Panc1 (cell line): Measurements from ENCODE around the gene HTR4. TPM values are rescaled to one million over a fixed set of nuclear protein-coding genes. Genes with fewer than 3 reads are reported as not detected.

Experiments
- ATAC-seq: fragments of 200-7000 bp; cut with Tn5 transposase; 2 replicates; pipeline ENCODE4 v1.9.1; 2020; ENCODE audit warnings: mild to moderate bottlenecking, moderate library complexity
- BruUV-seq: library from RNA; stranded (reverse); fragments of 400-500 nt; replicated peaks from 2 replicates; lab custom pipeline; 2021; lab: Mats Ljungman, UMichigan
- CTCF ChIA-PET: fragments of 300-600 bp; sonication (Branson Sonifier 250); formaldehyde crosslinking; loops from one replicate; lab custom pipeline; 2022; ENCODE audit warnings: antibody characterized with exemption; lab: Charles Lee
- POLR2A ChIA-PET: fragments of 300-600 bp; sonication (Branson Sonifier 250); formaldehyde crosslinking; loops from one replicate; lab custom pipeline; 2022; ENCODE audit warnings: antibody characterized with exemption; lab: Charles Lee
- DNase-seq: peaks from one replicate; pipeline ENCODE4 v3.0.0-alpha.2; 2010; ENCODE audit warnings: low read depth, low spot score
- H3K27ac ChIP-seq: 2 replicates; pipeline ENCODE4 v1.5.1; 2011; ENCODE audit warnings: mild to moderate bottlenecking, low read length, inconsistent platforms
- H3K27me3 ChIP-seq: fragments of 200-500 bp; sonication (Bioruptor generic); 2 replicates; pipeline ENCODE4 v1.6.0; 2014; ENCODE audit warnings: low read length, inconsistent platforms; ENCODE audit not compliant: control insufficient read depth, insufficient read depth
- H3K36me3 ChIP-seq: fragments of 200-500 bp; sonication (Bioruptor generic); 2 replicates; pipeline ENCODE4 v1.5.1; 2014; ENCODE audit warnings: inconsistent platforms, mild to moderate bottlenecking, low read length, moderate library complexity; ENCODE audit not compliant: control insufficient read depth, insufficient read depth
- H3K4me1 ChIP-seq: 2 replicates; pipeline ENCODE4 v1.5.1; 2011; ENCODE audit warnings: inconsistent platforms, mild to moderate bottlenecking, low read length, moderate library complexity; ENCODE audit not compliant: control insufficient read depth, insufficient read depth
- H3K4me3 ChIP-seq, 2 experiments: 2 replicates each; pipeline ENCODE4 v1.5.1; 2011 to 2012; ENCODE audit warnings: low read depth in 2 of 2, low read length in 2 of 2, mild to moderate bottlenecking in 2 of 2, inconsistent platforms in 1 of 2, moderate library complexity in 1 of 2
- H3K9me3 ChIP-seq: fragments of 200-500 bp; sonication (Bioruptor generic); 2 replicates; pipeline ENCODE4 v1.5.1; 2014; ENCODE audit warnings: low read depth, mild to moderate bottlenecking, inconsistent platforms, low read length, moderate library complexity; ENCODE audit not compliant: control insufficient read depth, insufficient read depth
- POLR2AphosphoS5 ChIP-seq: IDR thresholded peaks from 2 replicates; pipeline ENCODE4 v1.6.1; 2012; ENCODE audit warnings: mild to moderate bottlenecking, low read depth, low read length, moderate library complexity
- SIN3A ChIP-seq: IDR thresholded peaks from 2 replicates; pipeline ENCODE4 v1.6.1; 2012; ENCODE audit warnings: low read depth, mild to moderate bottlenecking, low read length, moderate library complexity, borderline replicate concordance; ENCODE audit not compliant: insufficient read depth
- TCF7L2 ChIP-seq: IDR thresholded peaks from 2 replicates; pipeline ENCODE4 v1.6.1; 2011; ENCODE audit warnings: mild to moderate bottlenecking, low read depth, low read length, inconsistent platforms
- in situ Hi-C: cut with HindIII; loops from 2 replicates; pipeline ENCODE4 v1.10.0; 2016; ENCODE audit warnings: low sequenced_read_pairs, low pct_unique_long_range_greater_than_20kb
- intact Hi-C: fragments of 100-400 bp; cut with micrococcal nuclease; formaldehyde crosslinking; loops from one replicate; pipeline ENCODE4 v1.10.0; 2022; ENCODE audit not compliant: unreplicated experiment
- total RNA-seq: library from RNA; stranded (reverse); gene quantifications from one replicate; pipeline ENCODE4 v1.2.1, GENCODE V29; 2021; ENCODE audit not compliant: unreplicated experiment
- TF ChIP-seq, protein P1 (sequence below), 2 experiments: IDR thresholded peaks; 2 replicates each; pipeline ENCODE4 v1.6.1; 2011 to 2012; ENCODE audit warnings: low read depth in 2 of 2, control low read depth in 1 of 2, low read length in 1 of 2, mild to moderate bottlenecking in 1 of 2, moderate library complexity in 1 of 2; ENCODE audit not compliant: insufficient read depth in 1 of 2
- TF ChIP-seq, protein P2 (sequence below): fragments of 450-650 bp; IDR thresholded peaks from 2 replicates; pipeline ENCODE4 v1.5.1; 2017; ENCODE audit warnings: mild to moderate bottlenecking

HTR4 gene
- total RNA-seq, 1 experiment from 2014 or later: not detected

DNA sequence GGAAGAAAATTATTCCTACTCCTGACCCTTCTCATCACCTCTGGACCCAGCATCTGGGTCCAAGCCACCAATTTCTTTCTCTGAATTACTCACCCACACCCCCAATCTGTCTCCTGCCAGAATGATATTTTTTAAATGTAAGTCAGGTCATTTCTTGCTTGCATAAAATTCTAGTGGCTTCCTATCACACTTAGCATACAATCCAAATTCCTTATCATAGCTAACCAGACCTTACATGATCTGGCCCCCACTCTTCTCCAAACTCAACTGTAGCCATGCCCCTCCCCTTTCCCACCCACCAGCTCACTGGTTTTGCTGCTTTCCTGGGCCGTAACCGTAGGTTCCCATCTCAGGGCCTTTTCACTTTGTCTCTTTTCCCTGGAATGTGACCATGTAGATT is 15.2 kb downstream of the HTR4 start:
- POLR2A ChIA-PET: no interaction called here
- no TSS peak for BruUV-seq
- H3K9me3 ChIP-seq: no peaks in the 10 kb centered on the region
- no peak overlapping the region for H3K4me3 ChIP-seq
- H3K27ac ChIP-seq: no peak overlapping the region
- in situ Hi-C loops (no loop called here), intact Hi-C loops (no loop called here)
- no peaks in the 10 kb centered on the region for H3K36me3 ChIP-seq
- ATAC-seq (no peak), DNase-seq (no peak)
- no peak for TF ChIP-seq POLR2AphosphoS5
- TF ChIP-seq, protein P1, sequence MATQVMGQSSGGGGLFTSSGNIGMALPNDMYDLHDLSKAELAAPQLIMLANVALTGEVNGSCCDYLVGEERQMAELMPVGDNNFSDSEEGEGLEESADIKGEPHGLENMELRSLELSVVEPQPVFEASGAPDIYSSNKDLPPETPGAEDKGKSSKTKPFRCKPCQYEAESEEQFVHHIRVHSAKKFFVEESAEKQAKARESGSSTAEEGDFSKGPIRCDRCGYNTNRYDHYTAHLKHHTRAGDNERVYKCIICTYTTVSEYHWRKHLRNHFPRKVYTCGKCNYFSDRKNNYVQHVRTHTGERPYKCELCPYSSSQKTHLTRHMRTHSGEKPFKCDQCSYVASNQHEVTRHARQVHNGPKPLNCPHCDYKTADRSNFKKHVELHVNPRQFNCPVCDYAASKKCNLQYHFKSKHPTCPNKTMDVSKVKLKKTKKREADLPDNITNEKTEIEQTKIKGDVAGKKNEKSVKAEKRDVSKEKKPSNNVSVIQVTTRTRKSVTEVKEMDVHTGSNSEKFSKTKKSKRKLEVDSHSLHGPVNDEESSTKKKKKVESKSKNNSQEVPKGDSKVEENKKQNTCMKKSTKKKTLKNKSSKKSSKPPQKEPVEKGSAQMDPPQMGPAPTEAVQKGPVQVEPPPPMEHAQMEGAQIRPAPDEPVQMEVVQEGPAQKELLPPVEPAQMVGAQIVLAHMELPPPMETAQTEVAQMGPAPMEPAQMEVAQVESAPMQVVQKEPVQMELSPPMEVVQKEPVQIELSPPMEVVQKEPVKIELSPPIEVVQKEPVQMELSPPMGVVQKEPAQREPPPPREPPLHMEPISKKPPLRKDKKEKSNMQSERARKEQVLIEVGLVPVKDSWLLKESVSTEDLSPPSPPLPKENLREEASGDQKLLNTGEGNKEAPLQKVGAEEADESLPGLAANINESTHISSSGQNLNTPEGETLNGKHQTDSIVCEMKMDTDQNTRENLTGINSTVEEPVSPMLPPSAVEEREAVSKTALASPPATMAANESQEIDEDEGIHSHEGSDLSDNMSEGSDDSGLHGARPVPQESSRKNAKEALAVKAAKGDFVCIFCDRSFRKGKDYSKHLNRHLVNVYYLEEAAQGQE (IDR thresholded peaks at IDR 0.05; ENCODE audit: insufficient read depth in 1 of 2, low read depth in 2 of 2, low read length in 1 of 2): no peak
- TF ChIP-seq SIN3A: no peak
- H3K4me1 ChIP-seq: no peaks in the 10 kb centered on the region
- peaks cover 2% of the 10 kb centered on the region for H3K27me3 ChIP-seq
- CTCF ChIA-PET: no interaction called here

DNA sequence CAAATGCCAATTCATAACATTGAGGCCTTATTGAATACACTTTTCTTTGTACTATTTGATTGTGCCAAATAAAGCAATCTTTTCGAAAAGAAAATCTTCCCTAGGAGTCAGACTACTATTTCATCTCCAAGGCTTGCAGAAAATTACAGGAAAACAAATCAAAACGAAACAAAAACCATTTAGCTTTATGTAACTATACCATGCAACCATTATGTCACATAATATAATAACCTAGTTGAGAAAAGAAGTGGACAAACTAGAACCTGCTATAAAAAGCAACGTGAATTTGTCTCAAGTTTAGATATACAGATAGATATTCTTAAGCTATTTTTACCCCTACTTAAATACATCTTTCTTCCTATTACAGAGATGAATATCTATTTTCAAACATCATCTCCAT is 18.0 kb downstream of the HTR4 start:
- no peak for ATAC-seq
- CTCF ChIA-PET: no interaction called here
- H3K9me3 ChIP-seq: no peaks in the 10 kb centered on the region
- DNase-seq: no peak
- no peak overlapping the region for H3K27ac ChIP-seq
- no peaks in the 10 kb centered on the region for H3K4me1 ChIP-seq
- H3K27me3 ChIP-seq: peaks cover under 1% of the 10 kb centered on the region
- intact Hi-C loops (no loop called here), in situ Hi-C loops (no loop called here)
- H3K36me3 ChIP-seq: no peaks in the 10 kb centered on the region
- POLR2A ChIA-PET: no interaction called here
- TF ChIP-seq TCF7L2: no peak
- TF ChIP-seq, protein P1 (IDR thresholded peaks at IDR 0.05; ENCODE audit: insufficient read depth in 1 of 2, low read depth in 2 of 2, low read length in 1 of 2): no peak
- TF ChIP-seq SIN3A: no peak
- TF ChIP-seq, protein P2, sequence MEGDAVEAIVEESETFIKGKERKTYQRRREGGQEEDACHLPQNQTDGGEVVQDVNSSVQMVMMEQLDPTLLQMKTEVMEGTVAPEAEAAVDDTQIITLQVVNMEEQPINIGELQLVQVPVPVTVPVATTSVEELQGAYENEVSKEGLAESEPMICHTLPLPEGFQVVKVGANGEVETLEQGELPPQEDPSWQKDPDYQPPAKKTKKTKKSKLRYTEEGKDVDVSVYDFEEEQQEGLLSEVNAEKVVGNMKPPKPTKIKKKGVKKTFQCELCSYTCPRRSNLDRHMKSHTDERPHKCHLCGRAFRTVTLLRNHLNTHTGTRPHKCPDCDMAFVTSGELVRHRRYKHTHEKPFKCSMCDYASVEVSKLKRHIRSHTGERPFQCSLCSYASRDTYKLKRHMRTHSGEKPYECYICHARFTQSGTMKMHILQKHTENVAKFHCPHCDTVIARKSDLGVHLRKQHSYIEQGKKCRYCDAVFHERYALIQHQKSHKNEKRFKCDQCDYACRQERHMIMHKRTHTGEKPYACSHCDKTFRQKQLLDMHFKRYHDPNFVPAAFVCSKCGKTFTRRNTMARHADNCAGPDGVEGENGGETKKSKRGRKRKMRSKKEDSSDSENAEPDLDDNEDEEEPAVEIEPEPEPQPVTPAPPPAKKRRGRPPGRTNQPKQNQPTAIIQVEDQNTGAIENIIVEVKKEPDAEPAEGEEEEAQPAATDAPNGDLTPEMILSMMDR: no peak
- TF ChIP-seq POLR2AphosphoS5: no peak
- no TSS peak for BruUV-seq
- no peak overlapping the region for H3K4me3 ChIP-seq
